ENCODE measurements around the gene LRMDA. TPM values are rescaled to one million over a fixed set of nuclear protein-coding genes. Genes with fewer than 3 reads are reported as not detected.

LRMDA gene
- total RNA-seq, 4 donors from 2014 or later, result 0.88 to 14.1 (median 5.1) TPM; not detected in 1

DNA sequence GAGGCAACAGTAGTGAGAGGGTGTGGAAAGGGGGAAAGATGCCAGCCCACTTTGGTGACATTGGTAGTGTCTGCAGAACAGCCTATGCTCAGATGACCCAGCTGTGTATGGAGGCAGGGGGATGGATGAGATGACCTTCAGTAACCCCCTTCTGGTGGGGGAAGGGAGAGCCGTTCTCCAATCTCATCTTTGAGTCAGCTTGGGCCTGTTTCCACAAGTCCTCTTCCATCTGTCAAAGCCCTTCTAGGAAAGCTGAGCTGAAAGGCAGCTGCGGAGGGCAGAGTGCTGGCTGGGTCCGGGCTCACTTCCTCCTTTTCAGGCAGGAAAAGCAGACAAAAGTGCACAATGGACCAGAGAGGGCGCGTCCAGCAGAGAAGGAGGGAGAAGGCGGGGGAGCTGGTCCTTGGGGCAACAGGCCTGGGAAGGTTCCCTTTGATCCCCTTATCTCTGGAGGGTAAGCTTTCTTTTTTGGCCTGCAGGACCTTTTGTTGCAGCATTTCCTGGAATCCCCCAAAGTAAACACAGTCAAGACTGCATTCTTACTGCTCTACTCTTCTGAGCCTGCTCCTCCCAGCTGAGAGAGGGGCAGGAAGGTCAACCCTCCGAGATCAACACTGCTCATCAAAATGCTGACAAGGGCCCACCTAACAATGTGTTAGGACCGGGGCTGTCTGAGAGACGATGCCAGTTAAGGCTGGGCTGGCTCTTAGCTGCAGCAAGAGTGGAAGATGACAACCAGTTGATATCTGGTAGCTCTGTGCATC is 1.2 kb upstream of the LRMDA start:
- no peak for DNase-seq
- TF ChIP-seq, protein P1, sequence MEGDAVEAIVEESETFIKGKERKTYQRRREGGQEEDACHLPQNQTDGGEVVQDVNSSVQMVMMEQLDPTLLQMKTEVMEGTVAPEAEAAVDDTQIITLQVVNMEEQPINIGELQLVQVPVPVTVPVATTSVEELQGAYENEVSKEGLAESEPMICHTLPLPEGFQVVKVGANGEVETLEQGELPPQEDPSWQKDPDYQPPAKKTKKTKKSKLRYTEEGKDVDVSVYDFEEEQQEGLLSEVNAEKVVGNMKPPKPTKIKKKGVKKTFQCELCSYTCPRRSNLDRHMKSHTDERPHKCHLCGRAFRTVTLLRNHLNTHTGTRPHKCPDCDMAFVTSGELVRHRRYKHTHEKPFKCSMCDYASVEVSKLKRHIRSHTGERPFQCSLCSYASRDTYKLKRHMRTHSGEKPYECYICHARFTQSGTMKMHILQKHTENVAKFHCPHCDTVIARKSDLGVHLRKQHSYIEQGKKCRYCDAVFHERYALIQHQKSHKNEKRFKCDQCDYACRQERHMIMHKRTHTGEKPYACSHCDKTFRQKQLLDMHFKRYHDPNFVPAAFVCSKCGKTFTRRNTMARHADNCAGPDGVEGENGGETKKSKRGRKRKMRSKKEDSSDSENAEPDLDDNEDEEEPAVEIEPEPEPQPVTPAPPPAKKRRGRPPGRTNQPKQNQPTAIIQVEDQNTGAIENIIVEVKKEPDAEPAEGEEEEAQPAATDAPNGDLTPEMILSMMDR (IDR thresholded peaks at IDR 0.05), result no peak
- TF ChIP-seq POLR2A (IDR thresholded peaks at IDR 0.05), result no peak
- Histone ChIP-seq H3K36me3 (no peaks in the 10 kb centered on the region), H3K9me3 (no peaks in the 10 kb centered on the region), H3K4me3 (peak overlapping the region in 1 of 4 donors; percentile 80), H3K27ac (peak overlapping the region; percentile 76 to 93 (median 86)), H3K4me1 (peaks cover 38 to 72% (median 51%) of the 10 kb centered on the region in 3 donors), H3K27me3 (no peaks in the 10 kb centered on the region)
- WGBS, 2 donors, result 7 to 9% methylated on average over 5 to 6 of the region's 9 CpGs
- intact Hi-C loops (cut with DNase I), result no loop called here

DNA sequence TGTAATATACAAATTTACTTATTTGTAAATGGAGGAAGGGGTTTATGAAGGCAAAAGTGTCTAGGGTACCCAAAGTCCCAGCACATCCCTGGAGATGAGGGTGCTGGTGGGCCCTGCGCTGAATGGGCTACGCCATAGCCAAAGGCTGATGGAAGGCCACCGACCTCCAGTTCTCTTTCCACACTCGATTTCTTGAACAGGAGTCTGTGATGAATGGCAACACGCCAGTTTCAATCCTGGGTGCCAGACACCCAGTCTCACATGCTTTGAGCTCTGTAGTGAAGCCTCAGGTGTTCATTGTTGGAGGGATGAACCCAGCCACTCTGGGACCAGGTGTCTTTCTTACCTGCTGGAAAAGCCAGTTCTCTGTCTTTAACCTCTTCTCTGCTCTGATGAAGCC is 752 bp downstream of the LRMDA start:
- H3K4me1 ChIP-seq, result peaks cover 38 to 56% (median 45%) of the 10 kb centered on the region in 3 donors
- DNase-seq, result no peak
- peak overlapping the region; percentile 45 to 80 (median 60) for H3K4me3 ChIP-seq
- WGBS, 2 donors, result 62 to 70% methylated on average over 5 of the region's 5 CpGs
- intact Hi-C loops (cut with DNase I), result no loop called here
- no peaks in the 10 kb centered on the region for H3K9me3 ChIP-seq
- H3K27ac ChIP-seq, result no peak overlapping the region
- no peaks in the 10 kb centered on the region for H3K36me3 ChIP-seq
- TF ChIP-seq, protein P1 (IDR thresholded peaks at IDR 0.05), result no peak
- TF ChIP-seq POLR2A (IDR thresholded peaks at IDR 0.05), result no peak
- H3K27me3 ChIP-seq, result no peaks in the 10 kb centered on the region

DNA sequence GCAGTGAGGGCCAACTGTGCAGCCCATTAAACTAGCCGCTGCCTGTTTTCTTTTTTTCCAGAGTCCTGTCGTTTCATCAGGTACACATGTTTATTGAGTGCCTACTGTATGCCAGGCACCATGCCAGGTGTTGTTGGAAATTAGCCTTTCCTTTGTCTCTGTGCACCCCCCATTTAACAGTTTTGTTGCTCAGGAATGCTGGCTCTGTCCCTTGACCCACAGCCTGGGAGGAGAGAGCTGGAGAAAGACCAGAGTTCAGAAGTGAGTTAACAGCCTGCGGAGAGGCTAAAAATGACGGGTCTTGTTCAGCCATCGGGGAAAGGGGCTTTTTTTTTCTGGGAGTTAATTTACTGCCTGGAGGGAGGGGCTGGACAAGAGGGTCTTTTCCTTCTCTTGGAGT is 1.3 kb downstream of the LRMDA start:
- TF ChIP-seq, protein P1 (IDR thresholded peaks at IDR 0.05), result no peak
- TF ChIP-seq POLR2A (IDR thresholded peaks at IDR 0.05), result no peak
- no peak overlapping the region for H3K4me3 ChIP-seq
- no peak overlapping the region for H3K27ac ChIP-seq
- no peak for DNase-seq
- intact Hi-C loops (cut with DNase I), result no loop called here
- no peaks in the 10 kb centered on the region for H3K36me3 ChIP-seq
- 64 to 82% methylated on average over 4 to 5 of the region's 5 CpGs for WGBS, 2 donors
- no peaks in the 10 kb centered on the region for H3K9me3 ChIP-seq
- H3K4me1 ChIP-seq, result peaks cover 36 to 50% (median 40%) of the 10 kb centered on the region in 3 donors
- H3K27me3 ChIP-seq, result no peaks in the 10 kb centered on the region

DNA sequence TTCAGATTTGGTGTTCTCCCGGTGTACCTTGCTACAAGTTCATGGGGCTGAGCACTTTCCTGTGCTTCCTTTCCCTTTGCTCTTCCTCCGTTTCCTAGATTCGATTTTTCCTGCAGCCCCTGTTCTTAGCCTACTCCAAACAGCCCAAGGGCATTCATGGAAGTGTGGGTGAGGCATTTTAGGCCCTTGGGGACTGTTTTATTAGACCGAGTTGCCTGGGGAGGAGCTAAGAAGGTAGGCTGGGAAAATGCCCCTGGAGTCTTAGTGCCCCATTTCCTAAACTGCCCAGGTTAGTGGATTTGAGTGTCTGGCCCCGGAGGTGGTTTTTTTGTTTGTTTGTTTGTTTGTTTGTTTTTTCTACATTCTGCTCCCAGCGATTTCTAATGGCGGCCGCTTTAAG is 1.8 kb downstream of the LRMDA start:
- peaks cover 34 to 46% (median 35%) of the 10 kb centered on the region in 3 donors for H3K4me1 ChIP-seq
- H3K9me3 ChIP-seq, result no peaks in the 10 kb centered on the region
- H3K27ac ChIP-seq, result no peak overlapping the region
- H3K4me3 ChIP-seq, result no peak overlapping the region
- intact Hi-C loops (cut with DNase I), result no loop called here
- TF ChIP-seq POLR2A (IDR thresholded peaks at IDR 0.05), result no peak
- TF ChIP-seq, protein P1 (IDR thresholded peaks at IDR 0.05), result no peak
- H3K36me3 ChIP-seq, result no peaks in the 10 kb centered on the region
- no peaks in the 10 kb centered on the region for H3K27me3 ChIP-seq
- DNase-seq, result no peak
- WGBS, 2 donors, result 73 to 81% methylated on average over 8 of the region's 8 CpGs

DNA sequence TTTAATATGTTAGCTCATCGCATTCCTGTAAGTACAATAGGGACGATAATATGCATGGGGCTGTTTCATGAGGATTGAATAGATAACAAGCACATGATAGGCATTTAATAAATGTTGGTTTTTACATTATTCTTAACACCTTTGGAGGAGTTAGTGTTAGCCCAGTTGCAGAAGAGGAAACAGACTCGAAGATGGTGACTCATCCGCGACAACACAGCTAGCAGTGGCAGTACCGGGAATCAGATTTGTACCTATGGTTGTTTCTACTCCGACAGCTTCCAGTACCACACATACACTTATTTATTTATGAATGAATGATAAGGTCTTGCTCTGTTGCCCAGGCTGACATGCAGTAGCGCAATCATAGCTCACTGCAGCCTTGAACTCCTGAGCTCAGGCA is 2.9 kb downstream of the LRMDA start:
- Histone ChIP-seq H3K4me3 (no peak overlapping the region), H3K9me3 (no peaks in the 10 kb centered on the region), H3K27ac (no peak overlapping the region), H3K27me3 (no peaks in the 10 kb centered on the region), H3K4me1 (peaks cover 24 to 35% (median 25%) of the 10 kb centered on the region in 3 donors), H3K36me3 (peaks cover 0 to 3% (median 0%) of the 10 kb centered on the region in 3 donors)
- no peak for TF ChIP-seq POLR2A (IDR thresholded peaks at IDR 0.05)
- TF ChIP-seq, protein P1 (IDR thresholded peaks at IDR 0.05), result no peak
- WGBS, 2 donors, result 69 to 83% methylated on average over 8 of the region's 8 CpGs
- intact Hi-C loops (cut with DNase I), result no loop called here
- DNase-seq, result no peak
